Dermis blood vessel endothelial cell (primary cell): ENCODE measurements around the gene SAE1. TPM values are rescaled to one million over a fixed set of nuclear protein-coding genes. Genes with fewer than 3 reads are reported as not detected.

Source experiments
- DNase-seq: peaks from one replicate; pipeline ENCODE4 v3.0.0; 2010
- total RNA-seq: library from RNA; depleted of rRNA; stranded (reverse); fragments of >200 nt; gene quantifications from 2 replicates; pipeline ENCODE4 v1.2.3, GENCODE V29; 2014

The SAE1 gene
- total RNA-seq, 1 donor from 2014 or later = 168 TPM

- DNase-seq = no peak
Measured at GRCh38 chr19:47221890-47222289, 91.3 kb downstream of the SAE1 start.

GRCh38 chr19:47225746-47226425 is 95.3 kb downstream of the SAE1 start:
- peak; percentile 89 for DNase-seq

- peak; percentile 61 for DNase-seq
Measured at GRCh38 chr19:47226426-47227351, 96.1 kb downstream of the SAE1 start.

- peak; percentile 91 for DNase-seq
Measured at GRCh38 chr19:47227352-47228167, 96.9 kb downstream of the SAE1 start.

GRCh38 chr19:47228168-47228936 is 97.7 kb downstream of the SAE1 start:
- peak; percentile 44 for DNase-seq

- DNase-seq = peak; percentile 52
Measured at GRCh38 chr19:47228937-47229675, 98.5 kb downstream of the SAE1 start.

GRCh38 chr19:47229676-47230053 is 99.0 kb downstream of the SAE1 start:
- peak; percentile 38 for DNase-seq

- DNase-seq = peak; percentile 73
Measured at GRCh38 chr19:47230054-47230920, 99.7 kb downstream of the SAE1 start.

- DNase-seq = no peak
Measured at GRCh38 chr19:47230921-47231214, 100.2 kb downstream of the SAE1 start, which contains the start of gene BBC3. Gene BBC3, minus strand, starts transcription at chr19:47231199. Its CDS starts 2,768 bp downstream, at chr19:47228431.

- peak; percentile 92 for DNase-seq
Measured at GRCh38 chr19:47231215-47232054, 100.8 kb downstream of the SAE1 start.

GRCh38 chr19:47232422-47233211 is 102.0 kb downstream of the SAE1 start:
- DNase-seq = peak; percentile 74

- DNase-seq = no peak
Measured at GRCh38 chr19:47236072-47236675, 105.5 kb downstream of the SAE1 start.

GRCh38 chr19:47239152-47239551 is 108.5 kb downstream of the SAE1 start:
- DNase-seq = no peak

GRCh38 chr19:47239610-47240296 is 109.1 kb downstream of the SAE1 start:
- DNase-seq = peak; percentile 74

GRCh38 chr19:47240556-47240955 is 109.9 kb downstream of the SAE1 start:
- no peak for DNase-seq

- peak; percentile 85 for DNase-seq
Measured at GRCh38 chr19:47240996-47241918, 110.6 kb downstream of the SAE1 start.
